GM18951 (cell line): Measurements from ENCODE around the gene DVL1.

Experiments
- POLR2A ChIP-seq: IDR thresholded peaks from 4 replicates; pipeline ENCODE4 v1.6.1; 2011; ENCODE audit warnings: mild to moderate bottlenecking; ENCODE audit not compliant: insufficient read length, insufficient read depth; ENCODE audit errors: extremely low read depth
- in situ Hi-C: fragments of 300-500 bp; cut with MboI; formaldehyde crosslinking; loops from one replicate; pipeline ENCODE4 v1.12.0; 2022; ENCODE audit warnings: low sequenced_read_pairs, mixed read lengths, inconsistent platforms; ENCODE audit not compliant: unreplicated experiment

Gene DVL1

GRCh38 chr1:1367315-1367714, 18.1 kb upstream of the DVL1 start:
- no peak for TF ChIP-seq POLR2A
- in situ Hi-C loops, result no loop called here

GRCh38 chr1:1366699-1367066, 17.5 kb upstream of the DVL1 start:
- in situ Hi-C loops, result no loop called here
- no peak for TF ChIP-seq POLR2A

- no peak for TF ChIP-seq POLR2A
- in situ Hi-C loops, result no loop called here
These were observed 16.9 kb upstream of the DVL1 start for GRCh38 chr1:1365875-1366698.

- no peak for TF ChIP-seq POLR2A
- in situ Hi-C loops, result no loop called here
These were observed 15.0 kb upstream of the DVL1 start for GRCh38 chr1:1364266-1364665.

- TF ChIP-seq POLR2A, result no peak
- in situ Hi-C loops, result no loop called here
These were observed 12.8 kb upstream of the DVL1 start for GRCh38 chr1:1361982-1362423.

- TF ChIP-seq POLR2A, result no peak
- in situ Hi-C loops, result no loop called here
These were observed 12.2 kb upstream of the DVL1 start for GRCh38 chr1:1361233-1361981.

- in situ Hi-C loops, result no loop called here
- TF ChIP-seq POLR2A, result no peak
These were observed 11.4 kb upstream of the DVL1 start for GRCh38 chr1:1360506-1361169.

- in situ Hi-C loops, result no loop called here
- no peak for TF ChIP-seq POLR2A
These were observed 10.6 kb upstream of the DVL1 start for GRCh38 chr1:1359664-1360468.

- TF ChIP-seq POLR2A, result no peak
- in situ Hi-C loops, result no loop called here
These were observed 10.1 kb upstream of the DVL1 start for GRCh38 chr1:1359308-1359663.

GRCh38 chr1:1358433-1359271, 9.4 kb upstream of the DVL1 start, which contains the start of gene MXRA8:
MXRA8 (minus strand) TSS chr1:1358555; CDS start chr1:1358504, 51 bp downstream.
- in situ Hi-C loops, result no loop called here
- TF ChIP-seq POLR2A, result no peak

- TF ChIP-seq POLR2A, result no peak
- in situ Hi-C loops, result no loop called here
These were observed 8.7 kb upstream of the DVL1 start for GRCh38 chr1:1357871-1358432.
